Measurements from ENCODE around the gene RB1.

DNA sequence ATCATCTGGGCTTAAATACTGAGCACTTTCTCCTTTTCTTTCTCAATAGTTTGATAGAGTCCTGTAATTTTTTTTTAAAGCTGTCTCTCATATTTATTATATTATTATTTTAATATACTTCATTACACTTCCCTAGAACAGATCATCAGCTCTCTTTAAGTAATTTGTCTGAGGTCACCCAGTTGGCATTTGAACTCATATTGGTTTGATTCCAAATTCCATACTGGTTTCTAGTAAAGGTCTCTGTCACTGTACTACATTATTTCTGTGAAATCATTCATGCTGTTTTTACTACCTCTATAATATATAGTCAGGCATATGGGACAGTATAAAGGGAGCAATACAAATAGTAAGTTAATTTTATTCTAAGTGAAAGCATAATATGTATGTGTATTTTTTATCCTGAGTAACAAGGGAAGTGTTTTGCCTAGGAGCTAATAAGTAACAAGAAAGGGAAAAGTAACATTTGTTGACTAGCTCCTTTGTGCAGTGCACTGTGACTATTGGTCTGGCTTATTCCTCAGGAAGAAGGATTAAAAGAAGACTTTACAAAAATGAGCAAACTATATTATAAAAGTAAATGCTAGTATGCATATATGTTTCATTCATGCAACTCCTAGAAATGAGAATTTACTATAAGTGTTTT is 95.0 kb downstream of the RB1 start:
- TF ChIP-seq EZH2 (IDR thresholded peaks at IDR 0.05; ENCODE audit: insufficient read depth, poor library complexity, severe bottlenecking) (no peak), EZH2phosphoT487 (IDR thresholded peaks at IDR 0.05; ENCODE audit: insufficient read depth, low read depth) (no peak)
